Mucosa of descending colon (tissue), 3 donors: ENCODE results near the gene CETN3. TPM values are rescaled to one million over a fixed set of nuclear protein-coding genes. Genes with fewer than 3 reads are reported as not detected.

Experiments
- ATAC-seq: fragments of 200-7000 bp; cut with Tn5 transposase; one replicate; pipeline ENCODE4 v1.9.1; 2020; ENCODE audit warnings: mild to moderate bottlenecking, moderate library complexity
- DNase-seq, 3 donors: peaks; one replicate each; pipeline ENCODE4 v3.0.0-alpha.2; 2020
- H3K36me3 ChIP-seq: fragments of 200-600 bp; one replicate; pipeline ENCODE4 v1.8.0; 2021; ENCODE audit warnings: low read depth, mild to moderate bottlenecking
- H3K4me1 ChIP-seq: fragments of 200-600 bp; one replicate; pipeline ENCODE4 v1.8.0; 2021; ENCODE audit warnings: low read depth, mild to moderate bottlenecking
- H3K4me3 ChIP-seq: fragments of 200-600 bp; one replicate; pipeline ENCODE4 v1.8.0; 2021; ENCODE audit warnings: mild to moderate bottlenecking
- H3K9me3 ChIP-seq: fragments of 200-600 bp; one replicate; pipeline ENCODE4 v1.8.0; 2021; ENCODE audit warnings: mild to moderate bottlenecking
- intact Hi-C, 2 donors: fragments of 100-400 bp; cut with DNase I in 1 of 2; cut with micrococcal nuclease in 1 of 2; formaldehyde crosslinking; loops; one replicate each; pipeline versions ENCODE4 v1.11.0 to v1.11.1; 2022; cut with DNase I, micrococcal nuclease
- total RNA-seq, 3 donors: library from RNA; stranded (reverse); fragmentation: NEBNext Ultra II Directional in 2 of 3; extraction: Animal tissue kit (Norgen Biotek cat#: 25700) in 2 of 3; gene quantifications; one replicate each; pipeline versions ENCODE4 v1.2.1 to v1.2.4, GENCODE V29; 2021 to 2023
- TF ChIP-seq, protein P1 (sequence below): fragments of 200-600 bp; IDR thresholded peaks from one replicate; pipeline ENCODE4 v1.8.0; 2022; ENCODE audit warnings: antibody characterized with exemption, mild to moderate bottlenecking
- donor health status: DM: no; HTN: no; CAD: no; lungs with moderate emphysema.
- donor health status: DM: no; HTN: no; CAD: no.
- donor health status: DM: no; HTN: yes; CAD: no.

CETN3 gene
- total RNA-seq, 3 donors from 2014 or later: 15.0 to 18.7 (median 17.8) TPM

DNA sequence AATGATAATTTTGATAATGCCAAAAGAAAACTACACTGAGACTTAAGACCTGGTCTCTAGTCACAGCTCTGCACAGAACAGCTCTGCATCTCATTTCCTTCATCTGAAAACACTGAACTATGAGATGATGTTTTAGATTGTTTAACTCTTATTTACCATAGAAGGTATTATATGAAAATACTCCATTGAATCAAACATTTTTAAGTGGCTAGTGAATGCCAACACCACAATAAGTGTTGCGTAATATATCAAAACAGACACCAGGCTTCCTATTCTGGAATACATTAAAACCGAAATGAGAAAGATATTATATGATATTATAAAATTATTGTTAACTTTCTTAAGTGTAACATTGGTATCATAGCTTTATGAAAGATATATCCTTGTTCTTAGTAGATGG, 14.6 kb downstream of the CETN3 start:
- ATAC-seq (no peak), DNase-seq (no peak)
- no peaks in the 10 kb centered on the region for H3K36me3 ChIP-seq
- TF ChIP-seq, protein P1, sequence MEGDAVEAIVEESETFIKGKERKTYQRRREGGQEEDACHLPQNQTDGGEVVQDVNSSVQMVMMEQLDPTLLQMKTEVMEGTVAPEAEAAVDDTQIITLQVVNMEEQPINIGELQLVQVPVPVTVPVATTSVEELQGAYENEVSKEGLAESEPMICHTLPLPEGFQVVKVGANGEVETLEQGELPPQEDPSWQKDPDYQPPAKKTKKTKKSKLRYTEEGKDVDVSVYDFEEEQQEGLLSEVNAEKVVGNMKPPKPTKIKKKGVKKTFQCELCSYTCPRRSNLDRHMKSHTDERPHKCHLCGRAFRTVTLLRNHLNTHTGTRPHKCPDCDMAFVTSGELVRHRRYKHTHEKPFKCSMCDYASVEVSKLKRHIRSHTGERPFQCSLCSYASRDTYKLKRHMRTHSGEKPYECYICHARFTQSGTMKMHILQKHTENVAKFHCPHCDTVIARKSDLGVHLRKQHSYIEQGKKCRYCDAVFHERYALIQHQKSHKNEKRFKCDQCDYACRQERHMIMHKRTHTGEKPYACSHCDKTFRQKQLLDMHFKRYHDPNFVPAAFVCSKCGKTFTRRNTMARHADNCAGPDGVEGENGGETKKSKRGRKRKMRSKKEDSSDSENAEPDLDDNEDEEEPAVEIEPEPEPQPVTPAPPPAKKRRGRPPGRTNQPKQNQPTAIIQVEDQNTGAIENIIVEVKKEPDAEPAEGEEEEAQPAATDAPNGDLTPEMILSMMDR: no peak
- intact Hi-C loops: no loop called here
- H3K4me3 ChIP-seq: no peak overlapping the region
- no peaks in the 10 kb centered on the region for H3K9me3 ChIP-seq
- no peaks in the 10 kb centered on the region for H3K4me1 ChIP-seq

DNA sequence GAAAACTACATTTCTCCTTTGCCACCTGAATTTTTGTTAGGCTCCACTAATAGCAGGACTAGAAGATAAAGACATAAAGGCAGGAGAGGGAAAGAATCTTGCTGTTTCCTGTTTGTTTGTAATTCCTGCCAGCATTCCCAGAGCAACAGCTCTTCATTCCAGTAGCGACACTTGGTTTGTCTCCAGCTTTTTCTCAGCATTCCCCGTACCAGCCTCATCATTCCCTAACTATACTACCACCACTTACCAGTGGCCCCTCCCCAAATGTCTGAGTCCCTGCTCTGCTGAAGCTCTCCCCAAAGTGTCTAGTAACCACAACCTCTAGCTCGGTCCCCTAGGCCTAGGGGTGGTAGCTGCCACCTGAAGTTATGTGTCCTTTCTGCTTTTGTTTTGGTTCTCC, 18.6 kb downstream of the CETN3 start:
- no peaks in the 10 kb centered on the region for H3K9me3 ChIP-seq
- H3K36me3 ChIP-seq: no peaks in the 10 kb centered on the region
- TF ChIP-seq, protein P1: no peak
- intact Hi-C loops: no loop called here
- DNase-seq (no peak), ATAC-seq (no peak)
- H3K4me1 ChIP-seq: no peaks in the 10 kb centered on the region
- H3K4me3 ChIP-seq: no peak overlapping the region

DNA sequence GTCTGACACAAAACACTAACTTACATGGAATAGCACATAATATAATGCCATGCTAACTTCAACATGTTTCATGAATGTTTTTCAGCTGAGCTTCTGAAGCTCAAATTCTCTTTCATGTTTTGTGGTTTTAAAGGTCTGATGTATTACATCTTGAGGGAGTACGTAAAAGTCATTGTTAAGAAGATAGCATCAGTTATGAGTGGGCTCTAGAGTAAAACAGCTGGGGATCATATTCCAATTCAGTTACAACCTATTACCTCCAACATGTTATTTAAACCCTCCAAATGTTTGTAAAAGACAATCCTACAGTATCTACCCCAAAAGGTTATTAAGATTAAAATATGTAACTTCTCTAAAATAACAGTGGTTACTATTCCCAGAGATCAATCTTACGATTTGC, 19.2 kb downstream of the CETN3 start:
- ATAC-seq: no peak
- Histone ChIP-seq H3K4me3 (no peak overlapping the region), H3K4me1 (no peaks in the 10 kb centered on the region), H3K9me3 (no peaks in the 10 kb centered on the region), H3K36me3 (no peaks in the 10 kb centered on the region)
- TF ChIP-seq, protein P1: no peak
- DNase-seq: no peak
- intact Hi-C loops: no loop called here

DNA sequence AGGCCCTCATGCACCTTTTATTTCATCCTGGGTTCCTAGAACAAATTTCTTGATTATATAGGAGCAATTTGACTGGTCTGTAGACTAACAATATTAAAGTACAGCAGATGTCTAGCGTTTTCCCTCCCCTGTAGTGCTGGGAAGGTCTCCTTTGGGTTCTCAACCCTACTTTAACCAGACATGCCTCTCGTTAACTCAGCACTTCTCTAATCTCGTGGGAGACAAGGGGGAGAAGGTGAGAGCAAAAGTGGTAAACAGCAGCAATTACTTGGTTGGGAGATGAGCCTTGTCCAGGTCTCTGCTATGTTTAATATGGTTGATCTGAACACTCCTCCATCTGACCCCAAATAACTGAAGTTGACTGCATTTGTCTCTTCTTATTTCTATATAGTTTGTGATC, 22.0 kb downstream of the CETN3 start:
- DNase-seq: no peak
- intact Hi-C loops: no loop called here
- no peaks in the 10 kb centered on the region for H3K36me3 ChIP-seq
- no peak overlapping the region for H3K4me3 ChIP-seq
- no peak for ATAC-seq
- no peaks in the 10 kb centered on the region for H3K4me1 ChIP-seq
- no peaks in the 10 kb centered on the region for H3K9me3 ChIP-seq
- TF ChIP-seq, protein P1: no peak

DNA sequence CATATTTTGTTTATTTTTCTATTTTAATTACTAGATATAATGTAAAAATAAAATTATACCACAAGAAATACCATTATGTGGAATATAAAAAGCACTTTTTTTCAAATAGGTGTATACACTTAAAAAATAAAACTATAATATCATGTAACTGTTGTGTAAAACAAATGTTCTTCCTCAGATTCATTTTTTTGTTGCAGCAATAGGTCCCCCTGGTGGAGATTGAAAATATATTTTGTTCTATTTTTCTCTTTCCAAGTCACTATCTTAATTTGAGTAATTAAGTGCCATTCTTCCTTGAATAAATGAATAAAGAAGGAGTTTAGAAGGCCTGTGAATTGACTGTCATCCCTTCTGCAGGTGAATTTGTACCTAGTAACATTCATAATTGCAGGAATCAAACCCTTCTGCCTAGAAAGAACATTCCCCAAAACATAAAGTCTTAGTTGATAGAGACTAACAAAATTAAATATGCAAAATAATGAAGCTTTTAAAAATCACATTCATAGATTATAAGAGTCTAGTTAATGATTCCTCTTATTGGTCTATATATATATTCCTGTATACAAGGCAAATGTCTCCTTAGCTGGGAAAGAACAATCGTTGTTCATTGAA, 23.4 kb downstream of the CETN3 start:
- ATAC-seq (no peak), DNase-seq (no peak)
- intact Hi-C loops: no loop called here
- TF ChIP-seq, protein P1: no peak
- H3K4me1 ChIP-seq: no peaks in the 10 kb centered on the region
- H3K4me3 ChIP-seq: no peak overlapping the region
- H3K36me3 ChIP-seq: no peaks in the 10 kb centered on the region
- no peaks in the 10 kb centered on the region for H3K9me3 ChIP-seq

DNA sequence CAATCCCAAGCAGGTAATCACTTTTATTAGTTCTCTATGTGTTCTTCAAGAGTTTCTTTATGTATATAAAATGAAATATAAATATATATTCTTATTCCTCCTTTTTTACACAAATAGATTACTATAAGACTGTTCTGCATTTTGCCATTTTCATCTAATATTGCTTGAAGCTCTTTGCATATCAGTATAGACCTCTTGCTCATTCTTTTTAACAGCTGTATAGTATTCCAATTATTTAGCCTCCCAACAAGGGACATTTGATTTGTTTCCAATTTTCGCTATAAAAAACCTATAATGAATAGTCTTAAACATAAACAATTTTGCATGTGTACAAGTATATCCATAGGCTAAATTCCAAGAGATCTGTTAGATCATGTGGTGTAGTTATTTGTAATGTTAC, 25.2 kb downstream of the CETN3 start:
- intact Hi-C loops: no loop called here

More for the DNA sequence above, 25.2 kb downstream of the CETN3 start:
- TF ChIP-seq, protein P1: no peak
- Histone ChIP-seq H3K9me3 (no peaks in the 10 kb centered on the region), H3K4me3 (no peak overlapping the region), H3K4me1 (no peaks in the 10 kb centered on the region), H3K36me3 (no peaks in the 10 kb centered on the region)
- no peak for ATAC-seq
- DNase-seq: no peak
